Neural progenitor cell (in vitro differentiated cells): ENCODE results near the gene PTGES3L. TPM values are rescaled to one million over a fixed set of nuclear protein-coding genes. Genes with fewer than 3 reads are reported as not detected.

Experiments used
- DNase-seq: peaks from one replicate; pipeline ENCODE4 v3.0.0-alpha.2; 2016; ENCODE audit warnings: low spot score
- H2AFZ ChIP-seq: fragments of 200-600 bp; sonication (generic); replicated peaks from 2 replicates; pipeline ENCODE4 v1.6.1; 2016; ENCODE audit warnings: antibody characterized with exemption
- H3F3A ChIP-seq: fragments of 200-600 bp; sonication (generic); 2 replicates; pipeline ENCODE4 v1.6.1; 2016; ENCODE audit warnings: antibody characterized with exemption, low read depth
- H3K27ac ChIP-seq: fragments of 200-600 bp; sonication (generic); 2 replicates; pipeline ENCODE4 v1.5.1; 2016; ENCODE audit warnings: mild to moderate bottlenecking
- H3K27me3 ChIP-seq: fragments of 200-600 bp; sonication (generic); 2 replicates; pipeline ENCODE4 v1.6.1; 2016; ENCODE audit warnings: mild to moderate bottlenecking, moderate library complexity
- H3K36me3 ChIP-seq: fragments of 200-600 bp; sonication (generic); 2 replicates; pipeline ENCODE4 v1.5.1; 2016
- H3K4me1 ChIP-seq: fragments of 200-600 bp; sonication (generic); 2 replicates; pipeline ENCODE4 v1.6.1; 2016; ENCODE audit warnings: mixed run types
- H3K4me2 ChIP-seq: fragments of 200-600 bp; sonication (generic); 2 replicates; pipeline ENCODE4 v1.6.1; 2016
- H3K4me3 ChIP-seq: fragments of 200-600 bp; sonication (generic); 2 replicates; pipeline ENCODE4 v1.5.1; 2016
- H3K79me2 ChIP-seq: fragments of 200-600 bp; sonication (generic); 2 replicates; pipeline ENCODE4 v1.6.1; 2016; ENCODE audit warnings: low read depth
- H3K9ac ChIP-seq: fragments of 200-600 bp; sonication (generic); 2 replicates; pipeline ENCODE4 v1.6.1; 2016
- H3K9me3 ChIP-seq: fragments of 200-600 bp; sonication (generic); 2 replicates; pipeline ENCODE4 v1.5.1; 2016; ENCODE audit warnings: low read depth
- H4K20me1 ChIP-seq: fragments of 200-600 bp; sonication (generic); 2 replicates; pipeline ENCODE4 v1.6.1; 2016; ENCODE audit warnings: low read depth
- H3K27ac Mint-ChIP-seq: 3 replicates; pipeline ENCODE4 v1.8.0; 2021; ENCODE audit warnings: mixed read lengths
- H3K27me3 Mint-ChIP-seq: 2 replicates; pipeline ENCODE4 v1.8.0; 2022; ENCODE audit warnings: low read depth, mild to moderate bottlenecking, inconsistent platforms, moderate library complexity, mixed read lengths; ENCODE audit not compliant: insufficient read depth
- H3K36me3 Mint-ChIP-seq: 3 replicates; pipeline ENCODE4 v1.8.0; 2021; ENCODE audit warnings: mixed read lengths
- H3K4me1 Mint-ChIP-seq: 3 replicates; pipeline ENCODE4 v1.8.0; 2021; ENCODE audit warnings: mixed read lengths
- H3K4me3 Mint-ChIP-seq: 3 replicates; pipeline ENCODE4 v1.8.0; 2021; ENCODE audit warnings: mild to moderate bottlenecking, moderate library complexity, mixed read lengths
- H3K9me3 Mint-ChIP-seq: 3 replicates; pipeline ENCODE4 v1.8.0; 2020; ENCODE audit warnings: mixed read lengths
- CTCF ChIP-seq: fragments of 200-600 bp; sonication (generic); IDR thresholded peaks from 2 replicates; pipeline ENCODE4 v1.5.1; 2017; ENCODE audit warnings: antibody characterized with exemption, mild to moderate bottlenecking
- EZH2 ChIP-seq: fragments of 200-600 bp; sonication (generic); IDR thresholded peaks from 2 replicates; pipeline ENCODE4 v1.6.1; 2017; ENCODE audit warnings: antibody characterized with exemption, mild to moderate bottlenecking, moderate library complexity
- EZH2phosphoT487 ChIP-seq: fragments of 200-600 bp; sonication (generic); IDR thresholded peaks from 2 replicates; pipeline ENCODE4 v1.6.1; 2017; ENCODE audit warnings: antibody characterized with exemption
- total RNA-seq: library from RNA; depleted of rRNA; stranded (reverse); fragments of >200 nt; gene quantifications from 2 replicates; pipeline ENCODE4 v1.2.3, GENCODE V29; 2015; ENCODE audit warnings: low replicate concordance

PTGES3L gene
- total RNA-seq, 1 donor from 2014 or later, result 7.7 TPM

- TF ChIP-seq EZH2 (no peak), CTCF (no peak), EZH2phosphoT487 (no peak)
- H3K36me3 Mint-ChIP-seq, result peaks cover 38% of the 10 kb centered on the region
- H3K9me3 Mint-ChIP-seq, result no peaks in the 10 kb centered on the region
- peaks cover 6% of the 10 kb centered on the region for H3F3A ChIP-seq
- no peaks in the 10 kb centered on the region for H3K27me3 ChIP-seq
- no peak for DNase-seq
- no peaks in the 10 kb centered on the region for H3K9me3 ChIP-seq
- H3K4me3 Mint-ChIP-seq, result no peak overlapping the region
- H2AFZ ChIP-seq, result no peak overlapping the region
- no peak overlapping the region for H3K27ac Mint-ChIP-seq
- H4K20me1 ChIP-seq, result no peaks in the 10 kb centered on the region
- H3K36me3 ChIP-seq, result no peaks in the 10 kb centered on the region
- no peak overlapping the region for H3K9ac ChIP-seq
- no peak overlapping the region for H3K4me3 ChIP-seq
- no peak overlapping the region for H3K27ac ChIP-seq
- H3K4me2 ChIP-seq, result no peak overlapping the region
- no peaks in the 10 kb centered on the region for H3K4me1 ChIP-seq
- H3K27me3 Mint-ChIP-seq, result no peaks in the 10 kb centered on the region
- peaks cover 15% of the 10 kb centered on the region for H3K79me2 ChIP-seq
- no peaks in the 10 kb centered on the region for H3K4me1 Mint-ChIP-seq
Measured at GRCh38 chr17:42989141-42989540, 9.3 kb upstream of the PTGES3L start.

- Histone ChIP-seq H3K36me3 (no peaks in the 10 kb centered on the region), H3K9me3 (no peaks in the 10 kb centered on the region), H3K79me2 (peaks cover 43% of the 10 kb centered on the region), H4K20me1 (peaks cover 18% of the 10 kb centered on the region), H2AFZ (no peak overlapping the region), H3K9ac (no peak overlapping the region), H3K4me3 (no peak overlapping the region), H3F3A (peaks cover 9% of the 10 kb centered on the region), H3K4me1 (peaks cover 5% of the 10 kb centered on the region), H3K27me3 (no peaks in the 10 kb centered on the region), H3K27ac (no peak overlapping the region), H3K4me2 (no peak overlapping the region)
- Mint-ChIP-seq H3K9me3 (no peaks in the 10 kb centered on the region), H3K36me3 (peaks cover 32% of the 10 kb centered on the region), H3K27me3 (peaks cover 4% of the 10 kb centered on the region), H3K4me3 (no peak overlapping the region), H3K27ac (no peak overlapping the region), H3K4me1 (peaks cover 14% of the 10 kb centered on the region)
- no peak for DNase-seq
- no peak for TF ChIP-seq CTCF
- TF ChIP-seq EZH2phosphoT487, result no peak
- no peak for TF ChIP-seq EZH2
Measured at GRCh38 chr17:42985225-42985624, 5.3 kb upstream of the PTGES3L start.

- no peak for DNase-seq
- Histone ChIP-seq H3K4me3 (no peak overlapping the region), H2AFZ (no peak overlapping the region), H3K27me3 (no peaks in the 10 kb centered on the region), H3K79me2 (peaks cover 43% of the 10 kb centered on the region), H3F3A (peaks cover 19% of the 10 kb centered on the region), H3K9me3 (no peaks in the 10 kb centered on the region), H3K27ac (no peak overlapping the region), H3K36me3 (no peaks in the 10 kb centered on the region), H4K20me1 (peaks cover 18% of the 10 kb centered on the region), H3K4me1 (peaks cover 11% of the 10 kb centered on the region), H3K4me2 (peak overlapping the region; percentile 93), H3K9ac (no peak overlapping the region)
- Mint-ChIP-seq H3K36me3 (peaks cover 18% of the 10 kb centered on the region), H3K4me1 (peaks cover 23% of the 10 kb centered on the region), H3K27me3 (peaks cover 9% of the 10 kb centered on the region), H3K27ac (no peak overlapping the region), H3K4me3 (peak overlapping the region; percentile 99), H3K9me3 (no peaks in the 10 kb centered on the region)
- TF ChIP-seq EZH2phosphoT487 (no peak), EZH2 (no peak)
Measured at GRCh38 chr17:42982266-42982665, 2.4 kb upstream of the PTGES3L start.

- no peaks in the 10 kb centered on the region for H3K9me3 Mint-ChIP-seq
- peak; percentile 32 for TF ChIP-seq CTCF
- TF ChIP-seq EZH2phosphoT487, result no peak
- TF ChIP-seq EZH2, result no peak
- peaks cover 18% of the 10 kb centered on the region for H4K20me1 ChIP-seq
- H3K9ac ChIP-seq, result peak overlapping the region; percentile 78
- peak overlapping the region; percentile 93 for H3K4me2 ChIP-seq
- H2AFZ ChIP-seq, result peak overlapping the region; percentile 83
- peak overlapping the region; percentile 93 for H3K27ac Mint-ChIP-seq
- peak; percentile 78 for DNase-seq
- H3F3A ChIP-seq, result peaks cover 19% of the 10 kb centered on the region
- H3K4me3 ChIP-seq, result peak overlapping the region; percentile 84
- H3K79me2 ChIP-seq, result peaks cover 41% of the 10 kb centered on the region
- H3K27me3 Mint-ChIP-seq, result peaks cover 9% of the 10 kb centered on the region
- peak overlapping the region; percentile 16 for H3K27ac ChIP-seq
- H3K9me3 ChIP-seq, result no peaks in the 10 kb centered on the region
- peaks cover 18% of the 10 kb centered on the region for H3K36me3 Mint-ChIP-seq
- H3K27me3 ChIP-seq, result no peaks in the 10 kb centered on the region
- peaks cover 11% of the 10 kb centered on the region for H3K4me1 ChIP-seq
- peaks cover 23% of the 10 kb centered on the region for H3K4me1 Mint-ChIP-seq
- H3K4me3 Mint-ChIP-seq, result peak overlapping the region; percentile 99
- H3K36me3 ChIP-seq, result no peaks in the 10 kb centered on the region
Measured at GRCh38 chr17:42980766-42981397, 1.0 kb upstream of the PTGES3L start.
